Left colon (tissue), 2 donors: ENCODE measurements around the gene ULK1. TPM values are rescaled to one million over a fixed set of nuclear protein-coding genes. Genes with fewer than 3 reads are reported as not detected.

Source experiments
- ATAC-seq: fragments of 200-7000 bp; cut with Tn5 transposase; one replicate; pipeline ENCODE4 v1.9.1; 2020; ENCODE audit warnings: mild to moderate bottlenecking, moderate library complexity
- DNase-seq, 2 donors: peaks; one replicate each; pipeline ENCODE4 v3.0.0-alpha.2; 2020
- intact Hi-C, 2 donors: fragments of 100-400 bp; cut with DNase I in 1 of 2; cut with micrococcal nuclease in 1 of 2; formaldehyde crosslinking; loops; one replicate each; pipeline versions ENCODE4 v1.11.2 to v1.14.0; 2022; cut with DNase I, micrococcal nuclease
- total RNA-seq, 2 donors: library from RNA; stranded (reverse); fragmentation: NEBNext Ultra II Directional; extraction: Animal tissue kit (Norgen Biotek cat#: 25700); gene quantifications; one replicate each; pipeline ENCODE4 v1.2.1, GENCODE V29; 2021
- donor health status: DM: no; HTN: no; CAD: no.
- donor health status: DM: yes; HTN: yes; CAD: no.

Gene ULK1
- total RNA-seq, 2 donors from 2014 or later, result 18.0 to 29.8 TPM

- DNase-seq (no peak), ATAC-seq (no peak)
- intact Hi-C loops, result no loop called here
Measured at GRCh38 chr12:131914179-131914702, 19.8 kb downstream of the ULK1 start.

GRCh38 chr12:131915000-131915689 is 20.7 kb downstream of the ULK1 start:
- no peak for ATAC-seq
- DNase-seq, result no peak
- intact Hi-C loops, result no loop called here

- intact Hi-C loops, result no loop called here
- ATAC-seq (no peak), DNase-seq (no peak)
Measured at GRCh38 chr12:131915823-131916222, 21.4 kb downstream of the ULK1 start.

- DNase-seq, result no peak
- intact Hi-C loops, result no loop called here
- ATAC-seq, result no peak
Measured at GRCh38 chr12:131916306-131917138, 22.1 kb downstream of the ULK1 start.

GRCh38 chr12:131917139-131917710 is 22.8 kb downstream of the ULK1 start:
- DNase-seq, result no peak
- ATAC-seq, result no peak
- intact Hi-C loops, result no loop called here

GRCh38 chr12:131917711-131918306 is 23.4 kb downstream of the ULK1 start:
- DNase-seq (no peak), ATAC-seq (no peak)
- intact Hi-C loops, result no loop called here

GRCh38 chr12:131918311-131919050 is 24.1 kb downstream of the ULK1 start:
- intact Hi-C loops, result no loop called here
- no peak for ATAC-seq
- DNase-seq, result no peak

GRCh38 chr12:131919051-131919347 is 24.6 kb downstream of the ULK1 start:
- DNase-seq, result no peak

GRCh38 chr12:131919366-131920156 is 25.1 kb downstream of the ULK1 start:
- no peak for ATAC-seq
- no peak for DNase-seq
- intact Hi-C loops, result no loop called here

More at GRCh38 chr12:131919051-131919347, 24.6 kb downstream of the ULK1 start:
- no peak for ATAC-seq
- intact Hi-C loops, result no loop called here

GRCh38 chr12:131920157-131920508 is 25.7 kb downstream of the ULK1 start:
- DNase-seq (no peak), ATAC-seq (no peak)
- intact Hi-C loops, result no loop called here

GRCh38 chr12:131920902-131921840 is 26.7 kb downstream of the ULK1 start:
- DNase-seq, result no peak
- intact Hi-C loops, result no loop called here
- peak; percentile 7 for ATAC-seq

GRCh38 chr12:131921866-131922769 is 27.7 kb downstream of the ULK1 start:
- no peak for DNase-seq
- ATAC-seq, result peak; percentile 36
- intact Hi-C loops, result no loop called here

GRCh38 chr12:131922772-131923171 is 28.4 kb downstream of the ULK1 start:
- intact Hi-C loops, result no loop called here
- DNase-seq (no peak), ATAC-seq (no peak)

GRCh38 chr12:131923260-131923659 is 28.8 kb downstream of the ULK1 start:
- DNase-seq (peak in 1 of 2 donors; percentile 34), ATAC-seq (no peak)
- intact Hi-C loops, result no loop called here

- DNase-seq (peak in 1 of 2 donors; percentile 36), ATAC-seq (no peak)
- intact Hi-C loops, result no loop called here
Measured at GRCh38 chr12:131927110-131928079, 33.0 kb downstream of the ULK1 start.
